Eye (tissue), 1 donor: ENCODE measurements around the gene ZNF554.
"Not testable (repeated sequence)": the region's sequence is repeated elsewhere in the genome, so short reads cannot be mapped to it uniquely, and the experiment has no call there.

Experiments used
- DNase-seq: peaks from one replicate; pipeline ENCODE4 v3.0.0-alpha.2; 2015

The ZNF554 gene

GRCh38 chr19:2872175-2872574 lies 52.5 kb downstream of the ZNF554 start:
- not testable (repeated sequence) for DNase-seq

- no peak for DNase-seq
Observed at GRCh38 chr19:2877398-2878331, 58.0 kb downstream of the ZNF554 start.

GRCh38 chr19:2883686-2884439 lies 64.2 kb downstream of the ZNF554 start:
- no peak for DNase-seq

- no peak for DNase-seq
Observed at GRCh38 chr19:2885736-2886135, 66.1 kb downstream of the ZNF554 start.
